ENCODE results near the gene CR1L.

GRCh38 chr1:207766569-207766968 lies 121.6 kb downstream of the CR1L start:
- no peak for TF ChIP-seq POLR2A (IDR thresholded peaks at IDR 0.05; ENCODE audit: low read depth, low read length)
- no peak for TF ChIP-seq POLR2AphosphoS5 (IDR thresholded peaks at IDR 0.05; ENCODE audit: low read depth, low read length)
- no peak for TF ChIP-seq TAF1 (IDR thresholded peaks at IDR 0.05; ENCODE audit: low read depth, low read length)
- no peak for TF ChIP-seq PAX5 (IDR thresholded peaks at IDR 0.05; ENCODE audit: insufficient read depth, low read length, severe bottlenecking)
- no peak for TF ChIP-seq SPI1 (IDR thresholded peaks at IDR 0.05; ENCODE audit: low read depth, low read length)

Data from GM12891 (cell line).